ENCODE data around the gene DYNLT2B.
A peak's percentile ranks its signal among the peaks of the same experiment; 100 is the strongest.
"Not testable (repeated sequence)": the region's sequence is repeated elsewhere in the genome, so short reads cannot be mapped to it uniquely, and the experiment has no call there.

The DYNLT2B gene

DNA sequence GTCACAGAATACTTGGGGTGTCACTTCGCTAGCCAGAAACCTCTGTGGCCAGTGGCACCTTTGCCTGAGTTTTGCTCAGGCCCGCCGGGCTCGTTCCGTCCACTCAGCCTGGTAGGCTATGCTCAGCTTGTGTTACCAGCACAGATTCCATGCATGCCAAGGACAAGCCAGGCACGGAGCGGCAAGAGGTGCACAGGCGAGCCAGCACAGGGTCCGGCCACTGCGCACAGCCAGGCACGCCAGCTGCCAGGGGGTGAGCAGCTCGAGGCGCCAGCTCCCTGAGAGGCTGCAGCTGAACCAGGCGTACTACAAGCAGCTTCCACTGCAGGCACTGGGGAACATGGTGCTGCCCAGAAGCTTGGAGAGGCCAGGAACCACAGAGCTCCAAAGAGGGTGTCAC is 45.2 kb downstream of the DYNLT2B start:
- no peak for DNase-seq (ENCODE audit: low spot score)

DNA sequence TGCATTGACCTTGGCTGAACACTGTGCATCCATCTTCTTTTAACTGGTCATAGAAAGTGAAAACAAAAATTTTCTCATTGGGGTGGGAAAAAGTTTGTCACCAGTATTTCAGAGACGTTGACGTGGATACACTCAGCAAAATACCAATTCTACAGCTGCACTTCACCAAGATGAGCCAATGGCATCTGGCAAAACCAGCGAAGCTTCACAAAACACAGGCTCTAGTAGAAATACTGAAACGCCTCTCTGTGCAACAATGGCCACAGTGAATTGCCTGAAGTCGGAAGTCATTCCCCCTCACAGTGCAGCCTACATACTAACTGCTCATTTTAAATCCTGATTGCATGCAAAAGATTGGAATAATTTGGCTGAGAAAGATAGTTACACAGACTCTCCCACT is 47.5 kb downstream of the DYNLT2B start:
- no peak for DNase-seq (ENCODE audit: low spot score)

GRCh38 chr3:196268284-196269163 is 49.5 kb downstream of the DYNLT2B start:
- DNase-seq (ENCODE audit: low spot score) = peak; percentile 56

DNA sequence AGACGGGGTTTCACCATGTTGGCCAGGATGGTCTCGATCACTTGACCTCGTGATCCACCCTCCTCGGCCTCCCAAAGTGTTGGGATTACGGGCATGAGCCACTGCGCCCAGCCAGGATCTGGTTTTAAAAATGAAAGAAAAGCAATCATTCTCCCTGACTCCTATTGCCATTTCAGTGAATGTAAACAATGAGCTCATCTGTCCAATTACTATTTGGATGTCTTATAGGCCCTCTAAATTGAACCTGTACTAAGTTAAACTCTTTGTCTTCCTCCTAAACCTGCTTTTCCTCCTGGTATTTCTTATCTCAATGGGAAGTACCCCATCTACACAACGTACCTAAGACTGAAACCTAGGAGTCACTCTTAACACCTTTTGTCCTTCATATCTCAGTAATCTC is 54.2 kb downstream of the DYNLT2B start:
- DNase-seq (ENCODE audit: low spot score) = no peak

- DNase-seq (ENCODE audit: low spot score) = no peak
Measured at GRCh38 chr3:196260784-196261183, 57.3 kb downstream of the DYNLT2B start.

- DNase-seq (ENCODE audit: low spot score) = no peak
Measured at GRCh38 chr3:196255776-196256175, 62.3 kb downstream of the DYNLT2B start.

DNA sequence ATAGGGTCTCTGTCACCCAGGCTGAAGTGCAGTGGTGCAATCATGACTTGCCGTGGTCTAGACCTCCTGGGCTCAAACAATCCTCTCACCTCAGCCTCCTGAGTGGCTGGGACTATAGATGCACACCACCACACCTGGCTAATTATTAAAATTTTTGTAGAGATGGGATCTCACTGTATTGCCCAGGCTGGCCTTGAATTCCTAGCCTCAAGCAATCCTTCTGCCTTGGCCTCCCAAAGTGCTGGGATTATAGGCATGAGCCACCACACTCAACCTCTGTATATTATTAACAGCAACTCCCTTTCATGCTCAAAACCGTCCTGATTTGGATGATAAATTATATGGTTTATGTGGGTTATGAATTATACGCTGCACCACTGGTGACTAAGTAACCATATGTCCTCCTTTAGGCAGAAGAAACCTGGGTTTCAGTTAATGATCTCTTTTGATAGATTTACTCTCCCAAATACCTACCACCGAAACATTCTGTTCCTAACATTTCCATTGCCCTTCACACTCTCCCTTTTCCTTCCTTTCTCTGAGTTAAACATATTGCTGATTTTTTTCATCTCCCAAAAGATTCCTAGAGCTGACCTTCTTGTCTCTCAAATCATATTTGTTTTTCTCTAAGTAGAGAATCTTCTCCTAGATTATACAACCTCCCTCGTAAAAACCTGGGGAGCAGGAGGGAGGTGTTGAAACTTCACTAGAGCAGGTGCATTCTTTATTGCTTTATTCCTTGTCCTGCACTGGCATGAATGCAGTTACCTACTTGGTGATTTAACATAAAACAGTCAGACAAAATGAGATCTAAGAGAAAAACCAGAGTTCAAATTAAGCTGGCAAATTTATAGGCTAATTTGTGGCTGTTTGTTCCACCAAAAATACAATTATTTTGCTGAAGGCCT is 63.4 kb downstream of the DYNLT2B start:
- no peak for DNase-seq (ENCODE audit: low spot score)

GRCh38 chr3:196251918-196252317 is 66.1 kb downstream of the DYNLT2B start:
- no peak for DNase-seq (ENCODE audit: low spot score)

GRCh38 chr3:196246612-196247308 is 71.3 kb downstream of the DYNLT2B start:
- DNase-seq (ENCODE audit: low spot score) = peak; percentile 17

DNA sequence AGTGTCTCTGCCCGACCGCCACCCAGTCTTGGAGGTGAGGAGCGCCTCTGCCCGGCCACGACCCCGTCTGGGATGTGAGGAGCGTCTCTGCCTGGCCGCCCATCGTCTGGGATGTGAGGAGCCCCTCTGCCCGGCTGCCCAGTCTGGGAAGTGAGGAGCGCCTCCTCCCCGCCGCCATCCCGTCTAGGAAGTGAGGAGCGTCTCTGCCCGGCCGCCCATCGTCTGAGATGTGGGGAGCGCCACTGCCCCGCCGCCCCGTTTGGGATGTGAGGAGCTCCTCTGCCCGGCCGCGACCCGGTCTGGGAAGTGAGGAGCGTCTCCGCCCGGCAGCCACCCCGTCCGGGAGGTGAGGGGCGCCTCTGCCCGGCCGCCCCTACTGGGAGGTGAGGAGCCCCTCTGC is 73.9 kb downstream of the DYNLT2B start:
- not testable (repeated sequence) for DNase-seq (ENCODE audit: low spot score)

DNA sequence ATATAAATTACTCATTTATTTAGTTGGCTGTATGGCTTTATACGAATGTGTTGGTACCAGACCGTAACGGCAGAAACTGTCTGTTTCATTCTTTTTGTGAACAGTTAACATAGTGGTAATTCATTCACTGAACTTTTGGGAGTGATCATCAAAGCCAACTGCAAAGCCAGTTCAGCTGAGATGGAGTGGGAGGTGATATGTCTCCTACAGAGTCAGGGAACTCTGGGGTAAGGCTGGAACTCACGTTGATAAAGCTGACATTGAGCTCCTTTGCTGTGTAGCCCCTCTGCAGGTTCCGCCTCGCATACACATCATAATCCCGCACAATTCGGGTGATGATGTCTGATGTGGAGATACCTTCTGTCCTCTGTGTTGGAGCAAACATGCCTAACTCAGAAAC is 76.3 kb downstream of the DYNLT2B start:
- DNase-seq (ENCODE audit: low spot score) = no peak
